OCI-LY3 (cell line): ENCODE results near the gene AP1S1.

Experiments used
- EZH2phosphoT487 ChIP-seq: fragments of 200-600 bp; shearing (Covaris generic); IDR thresholded peaks from 2 replicates; pipeline ENCODE4 v1.6.1; 2018; ENCODE audit warnings: antibody characterized with exemption, mixed run types, low read depth
- TF ChIP-seq, protein P1 (sequence below): fragments of 200-600, 300-600 bp; sonication (generic); IDR thresholded peaks from 2 replicates; pipeline ENCODE4 v1.5.1; 2014; ENCODE audit warnings: antibody characterized with exemption, low read length, low read depth

- TF ChIP-seq, protein P1, sequence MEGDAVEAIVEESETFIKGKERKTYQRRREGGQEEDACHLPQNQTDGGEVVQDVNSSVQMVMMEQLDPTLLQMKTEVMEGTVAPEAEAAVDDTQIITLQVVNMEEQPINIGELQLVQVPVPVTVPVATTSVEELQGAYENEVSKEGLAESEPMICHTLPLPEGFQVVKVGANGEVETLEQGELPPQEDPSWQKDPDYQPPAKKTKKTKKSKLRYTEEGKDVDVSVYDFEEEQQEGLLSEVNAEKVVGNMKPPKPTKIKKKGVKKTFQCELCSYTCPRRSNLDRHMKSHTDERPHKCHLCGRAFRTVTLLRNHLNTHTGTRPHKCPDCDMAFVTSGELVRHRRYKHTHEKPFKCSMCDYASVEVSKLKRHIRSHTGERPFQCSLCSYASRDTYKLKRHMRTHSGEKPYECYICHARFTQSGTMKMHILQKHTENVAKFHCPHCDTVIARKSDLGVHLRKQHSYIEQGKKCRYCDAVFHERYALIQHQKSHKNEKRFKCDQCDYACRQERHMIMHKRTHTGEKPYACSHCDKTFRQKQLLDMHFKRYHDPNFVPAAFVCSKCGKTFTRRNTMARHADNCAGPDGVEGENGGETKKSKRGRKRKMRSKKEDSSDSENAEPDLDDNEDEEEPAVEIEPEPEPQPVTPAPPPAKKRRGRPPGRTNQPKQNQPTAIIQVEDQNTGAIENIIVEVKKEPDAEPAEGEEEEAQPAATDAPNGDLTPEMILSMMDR, result no peak
- TF ChIP-seq EZH2phosphoT487, result no peak
Measured at GRCh38 chr7:101126651-101127459, 27.4 kb upstream of the AP1S1 start, which contains the start of gene SERPINE1.
